Panc1 (cell line): ENCODE results near the gene SREK1IP1. TPM values are rescaled to one million over a fixed set of nuclear protein-coding genes. Genes with fewer than 3 reads are reported as not detected.

Experiments
- ATAC-seq: fragments of 200-7000 bp; cut with Tn5 transposase; 2 replicates; pipeline ENCODE4 v1.9.1; 2020; ENCODE audit warnings: mild to moderate bottlenecking, moderate library complexity
- BruUV-seq: library from RNA; stranded (reverse); fragments of 400-500 nt; replicated peaks from 2 replicates; lab custom pipeline; 2021; lab: Mats Ljungman, UMichigan
- CTCF ChIA-PET: fragments of 300-600 bp; sonication (Branson Sonifier 250); formaldehyde crosslinking; loops from one replicate; lab custom pipeline; 2022; ENCODE audit warnings: antibody characterized with exemption; lab: Charles Lee
- POLR2A ChIA-PET: fragments of 300-600 bp; sonication (Branson Sonifier 250); formaldehyde crosslinking; loops from one replicate; lab custom pipeline; 2022; ENCODE audit warnings: antibody characterized with exemption; lab: Charles Lee
- DNase-seq: peaks from one replicate; pipeline ENCODE4 v3.0.0-alpha.2; 2010; ENCODE audit warnings: low read depth, low spot score
- H3K27ac ChIP-seq: 2 replicates; pipeline ENCODE4 v1.5.1; 2011; ENCODE audit warnings: mild to moderate bottlenecking, low read length, inconsistent platforms
- H3K27me3 ChIP-seq: fragments of 200-500 bp; sonication (Bioruptor generic); 2 replicates; pipeline ENCODE4 v1.6.0; 2014; ENCODE audit warnings: low read length, inconsistent platforms; ENCODE audit not compliant: control insufficient read depth, insufficient read depth
- H3K36me3 ChIP-seq: fragments of 200-500 bp; sonication (Bioruptor generic); 2 replicates; pipeline ENCODE4 v1.5.1; 2014; ENCODE audit warnings: inconsistent platforms, mild to moderate bottlenecking, low read length, moderate library complexity; ENCODE audit not compliant: control insufficient read depth, insufficient read depth
- H3K4me1 ChIP-seq: 2 replicates; pipeline ENCODE4 v1.5.1; 2011; ENCODE audit warnings: inconsistent platforms, mild to moderate bottlenecking, low read length, moderate library complexity; ENCODE audit not compliant: control insufficient read depth, insufficient read depth
- H3K4me3 ChIP-seq, 2 experiments: 2 replicates each; pipeline ENCODE4 v1.5.1; 2011 to 2012; ENCODE audit warnings: low read depth in 2 of 2, low read length in 2 of 2, mild to moderate bottlenecking in 2 of 2, inconsistent platforms in 1 of 2, moderate library complexity in 1 of 2
- H3K9me3 ChIP-seq: fragments of 200-500 bp; sonication (Bioruptor generic); 2 replicates; pipeline ENCODE4 v1.5.1; 2014; ENCODE audit warnings: low read depth, mild to moderate bottlenecking, inconsistent platforms, low read length, moderate library complexity; ENCODE audit not compliant: control insufficient read depth, insufficient read depth
- CTCF ChIP-seq: fragments of 450-650 bp; IDR thresholded peaks from 2 replicates; pipeline ENCODE4 v1.5.1; 2017; ENCODE audit warnings: mild to moderate bottlenecking
- POLR2AphosphoS5 ChIP-seq: IDR thresholded peaks from 2 replicates; pipeline ENCODE4 v1.6.1; 2012; ENCODE audit warnings: mild to moderate bottlenecking, low read depth, low read length, moderate library complexity
- REST ChIP-seq, 2 experiments: IDR thresholded peaks; 2 replicates each; pipeline ENCODE4 v1.6.1; 2011 to 2012; ENCODE audit warnings: low read depth in 2 of 2, control low read depth in 1 of 2, low read length in 1 of 2, mild to moderate bottlenecking in 1 of 2, moderate library complexity in 1 of 2; ENCODE audit not compliant: insufficient read depth in 1 of 2
- SIN3A ChIP-seq: IDR thresholded peaks from 2 replicates; pipeline ENCODE4 v1.6.1; 2012; ENCODE audit warnings: low read depth, mild to moderate bottlenecking, low read length, moderate library complexity, borderline replicate concordance; ENCODE audit not compliant: insufficient read depth
- TCF7L2 ChIP-seq: IDR thresholded peaks from 2 replicates; pipeline ENCODE4 v1.6.1; 2011; ENCODE audit warnings: mild to moderate bottlenecking, low read depth, low read length, inconsistent platforms
- in situ Hi-C: cut with HindIII; loops from 2 replicates; pipeline ENCODE4 v1.10.0; 2016; ENCODE audit warnings: low sequenced_read_pairs, low pct_unique_long_range_greater_than_20kb
- intact Hi-C: fragments of 100-400 bp; cut with micrococcal nuclease; formaldehyde crosslinking; loops from one replicate; pipeline ENCODE4 v1.10.0; 2022; ENCODE audit not compliant: unreplicated experiment
- total RNA-seq: library from RNA; stranded (reverse); gene quantifications from one replicate; pipeline ENCODE4 v1.2.1, GENCODE V29; 2021; ENCODE audit not compliant: unreplicated experiment

The SREK1IP1 gene
- total RNA-seq, 1 experiment from 2014 or later, result 13.3 TPM

DNA sequence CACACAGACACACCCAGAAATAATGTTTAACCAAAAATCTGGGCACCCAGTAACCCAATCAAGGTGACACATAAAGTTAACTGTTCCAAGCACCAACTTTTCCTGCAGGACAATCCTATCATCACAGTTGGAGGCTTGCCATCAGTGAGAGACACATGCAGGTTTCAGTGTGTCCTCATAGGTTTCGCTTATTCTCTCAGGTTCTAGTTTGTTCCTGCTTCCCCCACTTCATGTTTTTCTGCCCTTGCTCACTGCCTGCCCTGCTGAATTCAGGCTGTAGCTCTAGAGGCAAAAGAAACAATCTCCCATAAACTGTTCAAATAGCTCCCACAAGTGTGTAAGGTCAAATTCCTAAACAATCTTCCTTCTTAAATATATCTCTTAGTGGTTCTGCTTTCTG lies 98.2 kb downstream of the SREK1IP1 start:
- in situ Hi-C loops, result no loop called here
- ATAC-seq (no peak), DNase-seq (no peak)
- no peaks in the 10 kb centered on the region for H3K4me1 ChIP-seq
- intact Hi-C loops, result no loop called here
- CTCF ChIA-PET, result interaction anchor here (0.5 kb wide), 1 partner anchor 790 kb away, joined by 3 read pairs; no protein-coding TSS in a partner anchor
- peaks cover 5% of the 10 kb centered on the region; the same call in 1 of the 2 replicates for H3K27me3 ChIP-seq
- no peak overlapping the region for H3K4me3 ChIP-seq
- BruUV-seq, result no TSS peak
- POLR2A ChIA-PET, result no interaction called here
- H3K27ac ChIP-seq, result no peak overlapping the region
- no peaks in the 10 kb centered on the region for H3K9me3 ChIP-seq
- no peaks in the 10 kb centered on the region for H3K36me3 ChIP-seq
- no peak for TF ChIP-seq CTCF
- TF ChIP-seq POLR2AphosphoS5, result no peak
- no peak for TF ChIP-seq TCF7L2
- no peak for TF ChIP-seq SIN3A
- TF ChIP-seq REST (IDR thresholded peaks at IDR 0.05; ENCODE audit: insufficient read depth in 1 of 2, low read depth in 2 of 2, low read length in 1 of 2), result no peak

Other genes starting within 250 kb of the SREK1IP1 start
- not detected for gene SHISAL2B, start 78.2 kb downstream of the SREK1IP1 start, total RNA-seq
- 19.7 TPM for gene CWC27, start 239 bp upstream of the SREK1IP1 start, total RNA-seq